ENCODE measurements around the gene SLC7A10. TPM values are rescaled to one million over a fixed set of nuclear protein-coding genes. Genes with fewer than 3 reads are reported as not detected.

SLC7A10 gene
- total RNA-seq, 3 donors from 2014 or later (not counting 1 experiment from before 2014, with no cell fraction given), result not detected

- no peak overlapping the region for H3K27ac Mint-ChIP-seq
- H3K36me3 Mint-ChIP-seq, result no peaks in the 10 kb centered on the region
- H3K4me1 Mint-ChIP-seq, result peaks cover 0 to 8% of the 10 kb centered on the region in 2 donors
- H3K4me1 ChIP-seq (ENCODE audit: control insufficient read depth, insufficient read depth, low read length), result peaks cover 20% of the 10 kb centered on the region
- no peaks in the 10 kb centered on the region for H3K9me3 Mint-ChIP-seq
- H3K36me3 ChIP-seq (ENCODE audit: control insufficient read depth, insufficient read depth, low read length), result no peaks in the 10 kb centered on the region
- intact Hi-C loops (cut with micrococcal nuclease), result no loop called here
- no peak overlapping the region for H3K4me3 Mint-ChIP-seq
- no peak overlapping the region for H3K27ac ChIP-seq (ENCODE audit: low read length)
- TF ChIP-seq, protein P1, sequence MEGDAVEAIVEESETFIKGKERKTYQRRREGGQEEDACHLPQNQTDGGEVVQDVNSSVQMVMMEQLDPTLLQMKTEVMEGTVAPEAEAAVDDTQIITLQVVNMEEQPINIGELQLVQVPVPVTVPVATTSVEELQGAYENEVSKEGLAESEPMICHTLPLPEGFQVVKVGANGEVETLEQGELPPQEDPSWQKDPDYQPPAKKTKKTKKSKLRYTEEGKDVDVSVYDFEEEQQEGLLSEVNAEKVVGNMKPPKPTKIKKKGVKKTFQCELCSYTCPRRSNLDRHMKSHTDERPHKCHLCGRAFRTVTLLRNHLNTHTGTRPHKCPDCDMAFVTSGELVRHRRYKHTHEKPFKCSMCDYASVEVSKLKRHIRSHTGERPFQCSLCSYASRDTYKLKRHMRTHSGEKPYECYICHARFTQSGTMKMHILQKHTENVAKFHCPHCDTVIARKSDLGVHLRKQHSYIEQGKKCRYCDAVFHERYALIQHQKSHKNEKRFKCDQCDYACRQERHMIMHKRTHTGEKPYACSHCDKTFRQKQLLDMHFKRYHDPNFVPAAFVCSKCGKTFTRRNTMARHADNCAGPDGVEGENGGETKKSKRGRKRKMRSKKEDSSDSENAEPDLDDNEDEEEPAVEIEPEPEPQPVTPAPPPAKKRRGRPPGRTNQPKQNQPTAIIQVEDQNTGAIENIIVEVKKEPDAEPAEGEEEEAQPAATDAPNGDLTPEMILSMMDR (IDR thresholded peaks at IDR 0.05), result no peak
- ATAC-seq (no peak), DNase-seq (no peak)
- H3K27me3 ChIP-seq (ENCODE audit: control insufficient read depth, insufficient read depth, low read length), result no peaks in the 10 kb centered on the region
- no peaks in the 10 kb centered on the region for H3K9me3 ChIP-seq (ENCODE audit: control insufficient read depth, insufficient read depth, low read length)
- no peak overlapping the region for H3K4me3 ChIP-seq (ENCODE audit: low read length)
- 65% methylated on average over 13 of the region's 20 CpGs for WGBS (ENCODE audit: insufficient coverage)
- no peaks in the 10 kb centered on the region for H3K27me3 Mint-ChIP-seq (ENCODE audit: low read depth in 2 of 2)
Measured at GRCh38 chr19:33266974-33267484, 41.4 kb upstream of the SLC7A10 start.

- peaks cover 40% of the 10 kb centered on the region for H3K4me1 ChIP-seq (ENCODE audit: control insufficient read depth, insufficient read depth, low read length)
- DNase-seq (no peak), ATAC-seq (no peak)
- Mint-ChIP-seq H3K9me3 (no peaks in the 10 kb centered on the region), H3K27ac (peak overlapping the region in 1 of 2 donors; percentile 45), H3K27me3 (ENCODE audit: low read depth in 2 of 2) (no peaks in the 10 kb centered on the region), H3K36me3 (no peaks in the 10 kb centered on the region), H3K4me1 (peaks cover 6 to 24% of the 10 kb centered on the region in 2 donors), H3K4me3 (no peak overlapping the region)
- WGBS (ENCODE audit: insufficient coverage), result 87% methylated on average over 14 of the region's 14 CpGs
- H3K4me3 ChIP-seq (ENCODE audit: low read length), result no peak overlapping the region
- intact Hi-C loops (cut with micrococcal nuclease), result no loop called here
- no peak overlapping the region for H3K27ac ChIP-seq (ENCODE audit: low read length)
- TF ChIP-seq, protein P1 (IDR thresholded peaks at IDR 0.05), result no peak
- no peaks in the 10 kb centered on the region for H3K27me3 ChIP-seq (ENCODE audit: control insufficient read depth, insufficient read depth, low read length)
- H3K9me3 ChIP-seq (ENCODE audit: control insufficient read depth, insufficient read depth, low read length), result no peaks in the 10 kb centered on the region
- no peaks in the 10 kb centered on the region for H3K36me3 ChIP-seq (ENCODE audit: control insufficient read depth, insufficient read depth, low read length)
Measured at GRCh38 chr19:33264881-33265445, 39.3 kb upstream of the SLC7A10 start.

- intact Hi-C loops (cut with micrococcal nuclease), result no loop called here
- H3K36me3 ChIP-seq (ENCODE audit: control insufficient read depth, insufficient read depth, low read length), result no peaks in the 10 kb centered on the region
- peak in 1 of 3 donors; percentile 70 for ATAC-seq
- H3K9me3 ChIP-seq (ENCODE audit: control insufficient read depth, insufficient read depth, low read length), result no peaks in the 10 kb centered on the region
- no peak overlapping the region for H3K27ac ChIP-seq (ENCODE audit: low read length)
- peaks cover 39% of the 10 kb centered on the region for H3K4me1 ChIP-seq (ENCODE audit: control insufficient read depth, insufficient read depth, low read length)
- 87% methylated on average over 23 of the region's 25 CpGs for WGBS (ENCODE audit: insufficient coverage)
- Mint-ChIP-seq H3K9me3 (no peaks in the 10 kb centered on the region), H3K36me3 (no peaks in the 10 kb centered on the region), H3K4me3 (no peak overlapping the region), H3K27me3 (ENCODE audit: low read depth in 2 of 2) (no peaks in the 10 kb centered on the region), H3K27ac (no peak overlapping the region), H3K4me1 (peaks cover 6 to 24% of the 10 kb centered on the region in 2 donors)
- TF ChIP-seq, protein P1 (IDR thresholded peaks at IDR 0.05), result no peak
- DNase-seq, result no peak
- no peaks in the 10 kb centered on the region for H3K27me3 ChIP-seq (ENCODE audit: control insufficient read depth, insufficient read depth, low read length)
- H3K4me3 ChIP-seq (ENCODE audit: low read length), result no peak overlapping the region
Measured at GRCh38 chr19:33263325-33264023, 37.8 kb upstream of the SLC7A10 start.

Measured in natural killer cell (primary cell).